ENCODE results near the gene DIAPH2.
"Not testable (repeated sequence)": the region's sequence is repeated elsewhere in the genome, so short reads cannot be mapped to it uniquely, and the experiment has no call there.

The DIAPH2 gene

GRCh38 chrX:97402903-97403302 is 718.3 kb downstream of the DIAPH2 start:
- Histone ChIP-seq H3K9me3 (ENCODE audit: control extremely low read depth in 1 of 5, control insufficient read depth in 4 of 5, insufficient read depth in 2 of 5, low read depth in 1 of 5, low read length in 4 of 5) (no peaks in the 10 kb centered on the region), H3K27me3 (replicated peaks in 2 of 5; ENCODE audit: control insufficient read depth in 4 of 5, insufficient read depth in 5 of 5, low read length in 4 of 5) (no peaks in the 10 kb centered on the region), H3K27ac (ENCODE audit: insufficient read depth in 1 of 2, low read depth in 1 of 2, low read length in 2 of 2, poor library complexity in 1 of 2, severe bottlenecking in 2 of 2) (no peak overlapping the region), H3K4me1 (ENCODE audit: control extremely low read depth in 1 of 4, control insufficient read depth in 4 of 4, insufficient read depth in 4 of 4, low read length in 3 of 4) (no peaks in the 10 kb centered on the region), H3K36me3 (ENCODE audit: control insufficient read depth in 4 of 4, insufficient read depth in 4 of 4, low read length in 3 of 4) (no peaks in the 10 kb centered on the region), H3K4me3 (ENCODE audit: control insufficient read depth in 1 of 7, extremely low read depth in 1 of 7, insufficient read depth in 4 of 7, low read depth in 2 of 7, low read length in 6 of 7) (no peak overlapping the region)
- ChIA-PET CTCF (no interaction called here), POLR2A (no interaction called here)
- DNase-seq, result no peak

GRCh38 chrX:97405031-97405660 is 720.5 kb downstream of the DIAPH2 start:
- CTCF ChIA-PET, result no interaction called here
- H3K27ac ChIP-seq (ENCODE audit: insufficient read depth in 1 of 2, low read depth in 1 of 2, low read length in 2 of 2, poor library complexity in 1 of 2, severe bottlenecking in 2 of 2), result no peak overlapping the region

GRCh38 chrX:97409632-97410415 is 725.2 kb downstream of the DIAPH2 start:
- H3K36me3 ChIP-seq (ENCODE audit: control insufficient read depth in 4 of 4, insufficient read depth in 4 of 4, low read length in 3 of 4); H3K4me1 ChIP-seq (ENCODE audit: control extremely low read depth in 1 of 4, control insufficient read depth in 4 of 4, insufficient read depth in 4 of 4, low read length in 3 of 4); DNase-seq; H3K27ac ChIP-seq (ENCODE audit: insufficient read depth in 1 of 2, low read depth in 1 of 2, low read length in 2 of 2, poor library complexity in 1 of 2, severe bottlenecking in 2 of 2); H3K9me3 ChIP-seq (ENCODE audit: control extremely low read depth in 1 of 5, control insufficient read depth in 4 of 5, insufficient read depth in 2 of 5, low read depth in 1 of 5, low read length in 4 of 5); H3K27me3 ChIP-seq (replicated peaks in 2 of 5; ENCODE audit: control insufficient read depth in 4 of 5, insufficient read depth in 5 of 5, low read length in 4 of 5); CTCF ChIA-PET; POLR2A ChIA-PET; H3K4me3 ChIP-seq (ENCODE audit: control insufficient read depth in 1 of 7, extremely low read depth in 1 of 7, insufficient read depth in 4 of 7, low read depth in 2 of 7, low read length in 6 of 7): not testable (repeated sequence)
- WGBS (ENCODE audit: insufficient coverage), result 93% methylated on average over 10 of the region's 13 CpGs

More at GRCh38 chrX:97405031-97405660, 720.5 kb downstream of the DIAPH2 start:
- 97% methylated on average over 3 of the region's 4 CpGs for WGBS (ENCODE audit: insufficient coverage)
- Histone ChIP-seq H3K27me3 (replicated peaks in 2 of 5; ENCODE audit: control insufficient read depth in 4 of 5, insufficient read depth in 5 of 5, low read length in 4 of 5) (no peaks in the 10 kb centered on the region), H3K4me1 (ENCODE audit: control extremely low read depth in 1 of 4, control insufficient read depth in 4 of 4, insufficient read depth in 4 of 4, low read length in 3 of 4) (no peaks in the 10 kb centered on the region), H3K4me3 (ENCODE audit: control insufficient read depth in 1 of 7, extremely low read depth in 1 of 7, insufficient read depth in 4 of 7, low read depth in 2 of 7, low read length in 6 of 7) (no peak overlapping the region), H3K9me3 (ENCODE audit: control extremely low read depth in 1 of 5, control insufficient read depth in 4 of 5, insufficient read depth in 2 of 5, low read depth in 1 of 5, low read length in 4 of 5) (no peaks in the 10 kb centered on the region), H3K36me3 (ENCODE audit: control insufficient read depth in 4 of 4, insufficient read depth in 4 of 4, low read length in 3 of 4) (no peaks in the 10 kb centered on the region)
- DNase-seq, result no peak
- POLR2A ChIA-PET, result no interaction called here

- Histone ChIP-seq H3K27ac (ENCODE audit: insufficient read depth in 1 of 2, low read depth in 1 of 2, low read length in 2 of 2, poor library complexity in 1 of 2, severe bottlenecking in 2 of 2) (no peak overlapping the region), H3K36me3 (ENCODE audit: control insufficient read depth in 4 of 4, insufficient read depth in 4 of 4, low read length in 3 of 4) (no peaks in the 10 kb centered on the region), H3K4me1 (ENCODE audit: control extremely low read depth in 1 of 4, control insufficient read depth in 4 of 4, insufficient read depth in 4 of 4, low read length in 3 of 4) (no peaks in the 10 kb centered on the region), H3K9me3 (ENCODE audit: control extremely low read depth in 1 of 5, control insufficient read depth in 4 of 5, insufficient read depth in 2 of 5, low read depth in 1 of 5, low read length in 4 of 5) (no peaks in the 10 kb centered on the region), H3K27me3 (replicated peaks in 2 of 5; ENCODE audit: control insufficient read depth in 4 of 5, insufficient read depth in 5 of 5, low read length in 4 of 5) (no peaks in the 10 kb centered on the region), H3K4me3 (ENCODE audit: control insufficient read depth in 1 of 7, extremely low read depth in 1 of 7, insufficient read depth in 4 of 7, low read depth in 2 of 7, low read length in 6 of 7) (no peak overlapping the region)
- WGBS (ENCODE audit: insufficient coverage), result 80% methylated on average over 1 of the region's 1 CpG
- ChIA-PET CTCF (no interaction called here), POLR2A (no interaction called here)
- DNase-seq, result no peak
These were observed 731.8 kb downstream of the DIAPH2 start for GRCh38 chrX:97416461-97416860.

- no peak for DNase-seq
- H3K27ac ChIP-seq (ENCODE audit: insufficient read depth in 1 of 2, low read depth in 1 of 2, low read length in 2 of 2, poor library complexity in 1 of 2, severe bottlenecking in 2 of 2), result no peak overlapping the region
- H3K4me1 ChIP-seq (ENCODE audit: control extremely low read depth in 1 of 4, control insufficient read depth in 4 of 4, insufficient read depth in 4 of 4, low read length in 3 of 4), result no peaks in the 10 kb centered on the region
- H3K4me3 ChIP-seq (ENCODE audit: control insufficient read depth in 1 of 7, extremely low read depth in 1 of 7, insufficient read depth in 4 of 7, low read depth in 2 of 7, low read length in 6 of 7), result no peak overlapping the region
- POLR2A ChIA-PET, result no interaction called here
- H3K36me3 ChIP-seq (ENCODE audit: control insufficient read depth in 4 of 4, insufficient read depth in 4 of 4, low read length in 3 of 4), result peaks cover 0 to 3% (median 3%) of the 10 kb centered on the region in 4 experiments
- 100% methylated on average over 1 of the region's 5 CpGs for WGBS (ENCODE audit: insufficient coverage)
- CTCF ChIA-PET, result no interaction called here
- H3K27me3 ChIP-seq (replicated peaks in 2 of 5; ENCODE audit: control insufficient read depth in 4 of 5, insufficient read depth in 5 of 5, low read length in 4 of 5), result no peaks in the 10 kb centered on the region
- no peaks in the 10 kb centered on the region for H3K9me3 ChIP-seq (ENCODE audit: control extremely low read depth in 1 of 5, control insufficient read depth in 4 of 5, insufficient read depth in 2 of 5, low read depth in 1 of 5, low read length in 4 of 5)
These were observed 744.5 kb downstream of the DIAPH2 start for GRCh38 chrX:97429101-97429500.

GRCh38 chrX:97431281-97431680 is 746.6 kb downstream of the DIAPH2 start:
- POLR2A ChIA-PET, result no interaction called here
- peaks cover 0 to 3% (median 3%) of the 10 kb centered on the region in 4 experiments for H3K36me3 ChIP-seq (ENCODE audit: control insufficient read depth in 4 of 4, insufficient read depth in 4 of 4, low read length in 3 of 4)
- 81% methylated on average over 1 of the region's 1 CpG for WGBS (ENCODE audit: insufficient coverage)
- no peak overlapping the region for H3K4me3 ChIP-seq (ENCODE audit: control insufficient read depth in 1 of 7, extremely low read depth in 1 of 7, insufficient read depth in 4 of 7, low read depth in 2 of 7, low read length in 6 of 7)
- no peaks in the 10 kb centered on the region for H3K4me1 ChIP-seq (ENCODE audit: control extremely low read depth in 1 of 4, control insufficient read depth in 4 of 4, insufficient read depth in 4 of 4, low read length in 3 of 4)
- CTCF ChIA-PET, result interaction anchor here (0.6 kb wide), 1 partner anchor 14 kb away, joined by 3 read pairs; no protein-coding TSS in a partner anchor
- DNase-seq, result no peak
- no peaks in the 10 kb centered on the region for H3K27me3 ChIP-seq (replicated peaks in 2 of 5; ENCODE audit: control insufficient read depth in 4 of 5, insufficient read depth in 5 of 5, low read length in 4 of 5)
- no peaks in the 10 kb centered on the region for H3K9me3 ChIP-seq (ENCODE audit: control extremely low read depth in 1 of 5, control insufficient read depth in 4 of 5, insufficient read depth in 2 of 5, low read depth in 1 of 5, low read length in 4 of 5)
- H3K27ac ChIP-seq (ENCODE audit: insufficient read depth in 1 of 2, low read depth in 1 of 2, low read length in 2 of 2, poor library complexity in 1 of 2, severe bottlenecking in 2 of 2), result no peak overlapping the region

- Histone ChIP-seq H3K9me3 (ENCODE audit: control extremely low read depth in 1 of 5, control insufficient read depth in 4 of 5, insufficient read depth in 2 of 5, low read depth in 1 of 5, low read length in 4 of 5) (no peaks in the 10 kb centered on the region), H3K27me3 (replicated peaks in 2 of 5; ENCODE audit: control insufficient read depth in 4 of 5, insufficient read depth in 5 of 5, low read length in 4 of 5) (no peaks in the 10 kb centered on the region), H3K27ac (ENCODE audit: insufficient read depth in 1 of 2, low read depth in 1 of 2, low read length in 2 of 2, poor library complexity in 1 of 2, severe bottlenecking in 2 of 2) (no peak overlapping the region), H3K4me3 (ENCODE audit: control insufficient read depth in 1 of 7, extremely low read depth in 1 of 7, insufficient read depth in 4 of 7, low read depth in 2 of 7, low read length in 6 of 7) (no peak overlapping the region), H3K36me3 (ENCODE audit: control insufficient read depth in 4 of 4, insufficient read depth in 4 of 4, low read length in 3 of 4) (no peaks in the 10 kb centered on the region), H3K4me1 (ENCODE audit: control extremely low read depth in 1 of 4, control insufficient read depth in 4 of 4, insufficient read depth in 4 of 4, low read length in 3 of 4) (no peaks in the 10 kb centered on the region)
- DNase-seq, result peak in 2 of 3 donors; percentile 14 to 17
- POLR2A ChIA-PET, result no interaction called here
- CTCF ChIA-PET, result no interaction called here
- WGBS (ENCODE audit: insufficient coverage), result no CpG with 5 or more reads among the region's 1 CpG
These were observed 761.7 kb downstream of the DIAPH2 start for GRCh38 chrX:97446298-97446882.

Measured in common myeloid progenitor, CD34-positive (primary cell).